HG03342 (cell line): ENCODE measurements around the gene KATNB1.
A peak's percentile ranks its signal among the peaks of the same experiment; 100 is the strongest.

Experiments
- ATAC-seq: cut with Tn5 transposase; IDR thresholded peaks from one replicate; pipeline ENCODE4 v1.9.1; 2021; ENCODE audit warnings: mild to moderate bottlenecking, moderate library complexity; ENCODE audit not compliant: unreplicated experiment

The KATNB1 gene, protein sequence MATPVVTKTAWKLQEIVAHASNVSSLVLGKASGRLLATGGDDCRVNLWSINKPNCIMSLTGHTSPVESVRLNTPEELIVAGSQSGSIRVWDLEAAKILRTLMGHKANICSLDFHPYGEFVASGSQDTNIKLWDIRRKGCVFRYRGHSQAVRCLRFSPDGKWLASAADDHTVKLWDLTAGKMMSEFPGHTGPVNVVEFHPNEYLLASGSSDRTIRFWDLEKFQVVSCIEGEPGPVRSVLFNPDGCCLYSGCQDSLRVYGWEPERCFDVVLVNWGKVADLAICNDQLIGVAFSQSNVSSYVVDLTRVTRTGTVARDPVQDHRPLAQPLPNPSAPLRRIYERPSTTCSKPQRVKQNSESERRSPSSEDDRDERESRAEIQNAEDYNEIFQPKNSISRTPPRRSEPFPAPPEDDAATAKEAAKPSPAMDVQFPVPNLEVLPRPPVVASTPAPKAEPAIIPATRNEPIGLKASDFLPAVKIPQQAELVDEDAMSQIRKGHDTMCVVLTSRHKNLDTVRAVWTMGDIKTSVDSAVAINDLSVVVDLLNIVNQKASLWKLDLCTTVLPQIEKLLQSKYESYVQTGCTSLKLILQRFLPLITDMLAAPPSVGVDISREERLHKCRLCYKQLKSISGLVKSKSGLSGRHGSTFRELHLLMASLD

DNA sequence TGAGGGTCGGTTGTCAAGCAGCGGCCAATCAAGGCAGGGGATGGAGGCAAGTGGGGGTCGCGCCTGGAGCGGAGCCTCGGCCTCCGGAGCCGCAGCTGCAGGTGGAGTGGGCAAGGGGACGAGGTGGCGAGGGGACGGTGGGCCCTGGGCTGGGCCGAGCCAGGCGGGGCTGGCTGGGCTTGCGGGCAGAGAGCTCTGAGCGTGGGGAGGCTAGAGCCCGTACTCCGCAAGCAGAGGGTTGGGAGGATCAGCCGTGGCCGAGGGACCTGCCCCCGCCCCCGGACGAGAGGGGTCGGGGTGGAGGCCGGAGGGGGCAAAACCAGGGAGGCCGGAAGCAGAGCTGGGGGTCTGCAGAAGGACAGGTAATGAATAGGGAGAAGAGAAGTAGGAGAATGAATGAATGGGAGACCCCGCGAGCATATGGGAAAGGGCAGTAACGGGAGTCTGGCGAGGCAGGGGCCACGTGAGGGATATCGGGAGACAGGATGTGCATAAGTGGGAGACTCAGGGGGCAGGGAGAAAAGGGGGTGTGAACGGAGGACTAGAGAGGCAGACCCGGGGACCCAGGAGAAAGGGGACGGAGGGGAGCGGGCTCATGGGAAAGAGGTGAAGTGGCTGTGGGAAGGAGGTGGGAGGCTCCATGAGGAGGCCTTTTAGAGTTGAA, at the start of gene KATNB1:
TSS of gene KATNB1 (plus strand) at position 16 of the 664 bp plus-strand sequence. CDS start 1,474 bp downstream, outside the sequence.
- peak; percentile 17 for ATAC-seq

DNA sequence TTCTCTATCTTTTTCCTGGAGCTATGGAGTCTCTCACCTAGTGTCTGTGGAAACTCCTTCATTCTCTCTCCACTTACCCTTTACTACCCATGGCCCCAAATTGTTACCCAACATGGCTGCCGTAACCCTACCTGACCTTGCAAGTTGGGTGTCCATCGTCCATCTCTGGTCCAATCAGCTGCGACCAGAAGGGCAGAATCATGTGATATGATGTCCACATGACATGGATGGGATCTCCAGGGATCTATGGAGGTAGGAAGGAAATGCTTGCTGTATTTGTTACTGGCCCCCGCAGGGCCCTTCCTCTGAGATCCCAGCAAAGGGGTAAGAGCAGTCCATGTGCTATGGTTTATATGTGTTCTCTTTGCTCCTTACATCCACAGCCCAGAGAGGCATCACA, 49.0 kb upstream of the KATNB1 start:
- no peak for ATAC-seq

DNA sequence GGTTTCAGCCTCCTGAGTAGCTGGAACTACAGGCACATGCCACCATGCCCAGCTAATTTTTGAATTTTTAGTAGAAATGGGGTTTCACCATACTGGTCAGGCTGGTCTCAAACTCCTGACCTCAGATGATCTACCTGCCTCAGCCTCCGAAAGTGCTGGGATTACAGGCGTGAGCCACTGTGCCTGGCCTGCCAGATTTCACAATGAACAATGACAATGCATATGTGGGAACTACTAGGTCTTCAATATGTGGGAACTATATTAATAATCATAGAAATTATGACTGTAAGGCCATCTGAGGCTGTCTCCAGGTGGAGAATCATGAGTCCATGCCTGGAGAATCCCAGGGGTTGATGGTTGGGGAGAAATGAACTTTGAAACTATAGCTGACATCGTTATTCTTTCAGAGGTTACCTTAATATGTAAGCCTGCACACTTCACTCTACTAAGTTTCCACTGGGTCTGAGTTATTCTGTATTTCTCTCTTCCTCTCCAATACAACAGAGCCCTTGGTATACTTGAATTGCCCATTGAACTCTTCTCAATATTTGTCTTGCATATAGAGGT, 48.1 kb upstream of the KATNB1 start:
- no peak for ATAC-seq

DNA sequence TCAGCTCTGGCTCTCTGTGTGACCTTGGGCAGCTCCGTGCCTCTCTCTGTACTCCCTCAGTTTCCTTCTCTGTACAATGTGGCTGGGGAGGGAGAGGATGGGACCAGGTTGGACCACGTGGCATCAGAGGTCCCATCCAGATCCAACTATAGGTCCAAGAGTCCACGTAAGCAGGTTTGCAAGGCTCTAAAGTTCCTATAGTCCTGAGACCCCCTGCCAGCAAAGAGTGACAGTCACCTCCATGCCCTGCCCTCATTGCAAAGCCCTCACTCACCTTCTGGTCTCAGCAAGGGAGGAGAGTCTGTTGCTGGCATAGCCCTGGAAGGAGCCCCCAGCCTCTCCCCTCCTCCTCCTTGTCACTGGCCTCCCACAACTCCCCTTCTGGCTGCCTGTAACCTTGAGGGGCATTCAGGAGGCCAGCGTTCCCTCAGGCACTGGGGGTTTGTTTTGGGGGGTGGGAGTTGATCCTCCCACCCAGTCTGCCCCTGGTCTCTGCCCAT, 47.0 kb upstream of the KATNB1 start:
- ATAC-seq: no peak

DNA sequence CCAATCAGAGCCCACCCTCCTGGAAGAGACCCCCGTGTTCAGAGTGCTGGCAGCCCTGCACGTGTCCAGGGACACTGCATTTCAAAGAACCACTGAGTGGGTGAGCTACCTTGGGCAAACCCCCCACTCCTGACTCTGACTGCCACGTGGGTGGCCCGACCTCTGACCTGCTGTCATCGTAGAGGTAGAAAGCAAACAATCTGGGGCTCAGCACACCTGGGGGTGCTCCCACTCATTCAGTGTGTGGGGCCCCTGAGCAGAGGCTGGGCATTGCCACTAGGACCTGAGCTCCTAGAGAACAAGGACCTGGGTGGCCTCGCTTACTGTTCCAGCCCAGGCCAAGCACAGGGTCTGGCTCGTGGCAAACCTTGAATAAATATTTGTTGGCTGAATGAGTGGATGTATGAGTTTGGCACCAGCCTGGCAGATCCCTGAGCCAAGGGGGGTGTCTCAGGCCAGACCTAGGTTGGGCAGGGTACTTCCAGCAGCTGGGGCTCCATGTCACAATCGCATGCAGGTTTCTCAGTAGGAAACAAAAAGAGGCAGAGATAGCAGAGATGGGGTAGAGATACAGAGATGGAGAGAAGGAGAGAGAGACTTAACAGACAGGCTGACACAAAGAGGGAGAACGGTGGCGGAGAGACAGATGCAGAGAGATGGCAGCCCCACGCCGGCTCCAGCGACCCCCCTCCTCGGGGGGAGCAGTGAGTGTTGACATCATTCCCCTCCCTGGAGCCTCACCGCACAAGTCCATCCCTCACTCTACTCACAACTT, 46.4 kb upstream of the KATNB1 start:
- ATAC-seq: no peak

DNA sequence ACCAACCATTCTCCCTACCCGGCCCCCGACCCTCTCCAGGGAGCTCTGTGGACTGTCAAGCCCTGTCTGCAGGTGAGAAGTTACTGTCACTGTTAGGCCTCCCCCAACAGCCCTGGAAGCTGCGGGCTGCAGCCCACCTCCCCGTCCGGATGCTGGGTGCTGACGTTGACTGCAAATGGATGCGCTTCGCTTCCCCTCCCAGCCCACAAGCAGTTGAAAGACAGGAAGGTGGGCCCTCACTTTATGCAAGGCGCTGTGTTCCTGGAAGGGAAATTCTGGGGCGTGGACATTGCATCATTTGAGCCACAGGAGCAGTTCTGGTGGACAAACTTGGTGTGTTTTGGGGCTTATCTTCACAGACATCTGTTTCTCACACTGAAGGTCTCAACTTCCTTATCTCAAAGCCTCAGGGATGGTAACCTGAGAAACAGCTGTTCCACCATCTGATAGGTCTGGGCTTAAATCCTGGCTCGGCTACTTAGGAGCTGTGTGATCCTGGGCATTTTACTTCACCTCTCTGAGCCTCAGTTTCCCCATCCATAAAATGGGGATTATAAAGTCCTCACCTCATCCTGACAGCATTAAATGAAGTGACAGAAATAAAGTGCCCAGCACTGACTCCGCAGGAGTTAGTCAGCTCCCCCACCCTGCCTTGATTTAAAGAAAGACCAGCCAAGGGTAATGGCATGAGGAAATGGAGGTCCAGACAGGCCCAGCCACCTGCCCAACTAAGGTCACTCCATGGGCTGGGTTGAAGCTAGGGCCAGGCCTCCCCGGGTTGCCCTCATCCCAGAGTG, 45.6 kb upstream of the KATNB1 start:
- ATAC-seq: peak; percentile 66

DNA sequence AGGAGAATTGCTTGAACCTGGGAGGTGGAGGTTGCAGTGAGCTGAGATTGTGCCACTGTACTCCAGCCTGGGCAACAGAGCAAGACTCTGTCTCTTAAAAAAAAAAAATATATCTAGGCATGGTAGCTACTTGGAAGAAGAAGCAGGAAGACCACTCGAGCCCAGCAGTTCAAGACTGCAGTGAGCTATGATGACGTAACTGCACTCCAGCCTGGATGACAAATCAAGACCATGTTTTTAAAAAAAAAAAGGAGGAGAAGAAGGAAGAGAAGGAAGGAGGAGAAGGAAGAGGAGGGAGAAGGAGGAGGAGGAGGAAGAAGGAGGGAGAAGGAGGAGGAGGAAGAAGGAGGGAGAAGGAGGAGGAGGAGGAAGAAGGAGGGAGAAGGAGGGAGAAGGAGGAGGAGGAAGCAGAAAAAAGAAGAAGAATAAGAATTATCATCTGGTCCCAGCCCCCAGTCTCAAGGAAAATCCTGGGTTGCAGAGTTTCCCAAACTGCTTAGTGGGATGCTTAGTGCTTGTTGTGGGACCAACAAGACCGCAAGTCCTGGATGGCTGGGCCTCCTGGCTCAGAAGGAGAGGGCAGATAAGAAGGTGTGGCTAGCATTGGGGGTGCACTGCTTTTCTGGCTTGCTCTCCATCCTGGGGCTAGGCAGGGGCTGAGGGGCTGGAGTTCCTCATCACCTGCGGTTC, 44.6 kb upstream of the KATNB1 start:
- no peak for ATAC-seq

DNA sequence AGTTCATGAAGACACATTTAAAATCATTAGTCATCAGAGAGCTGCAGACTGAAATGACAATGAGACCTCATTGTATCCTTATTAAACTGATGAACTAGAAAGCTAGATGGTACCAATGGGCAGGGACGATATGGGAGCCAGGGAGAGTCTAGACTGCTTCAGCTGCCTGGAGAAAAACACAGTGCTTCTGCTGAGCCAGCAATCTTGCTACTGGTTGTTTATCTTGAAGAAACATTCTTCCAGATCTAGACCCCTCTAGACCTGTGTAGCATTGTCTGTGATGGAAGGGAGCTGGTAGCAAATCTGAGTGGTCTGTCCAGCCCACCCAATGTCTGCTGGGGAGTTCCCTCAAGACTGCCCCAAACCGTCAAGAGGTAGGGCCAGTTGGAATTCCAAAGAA, 42.9 kb upstream of the KATNB1 start:
- ATAC-seq: no peak

DNA sequence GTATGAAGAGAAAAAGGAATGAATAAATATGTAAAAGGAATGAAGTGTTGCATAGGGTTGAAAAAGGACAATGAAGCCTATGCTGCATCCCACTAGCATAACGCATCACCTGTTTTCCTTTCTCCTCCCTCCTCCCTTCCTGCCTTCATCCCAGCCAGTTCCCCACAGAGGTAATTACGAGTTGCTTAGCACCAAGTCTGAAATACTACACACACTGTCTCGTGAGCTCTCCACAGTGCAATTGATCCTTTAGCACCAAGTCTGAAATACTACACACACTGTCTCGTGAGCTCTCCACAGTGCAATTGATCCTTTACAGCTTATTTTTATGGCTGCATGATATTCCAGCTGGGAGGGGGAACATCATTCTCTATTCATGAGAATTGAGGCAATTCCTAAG, 42.0 kb upstream of the KATNB1 start:
- no peak for ATAC-seq

DNA sequence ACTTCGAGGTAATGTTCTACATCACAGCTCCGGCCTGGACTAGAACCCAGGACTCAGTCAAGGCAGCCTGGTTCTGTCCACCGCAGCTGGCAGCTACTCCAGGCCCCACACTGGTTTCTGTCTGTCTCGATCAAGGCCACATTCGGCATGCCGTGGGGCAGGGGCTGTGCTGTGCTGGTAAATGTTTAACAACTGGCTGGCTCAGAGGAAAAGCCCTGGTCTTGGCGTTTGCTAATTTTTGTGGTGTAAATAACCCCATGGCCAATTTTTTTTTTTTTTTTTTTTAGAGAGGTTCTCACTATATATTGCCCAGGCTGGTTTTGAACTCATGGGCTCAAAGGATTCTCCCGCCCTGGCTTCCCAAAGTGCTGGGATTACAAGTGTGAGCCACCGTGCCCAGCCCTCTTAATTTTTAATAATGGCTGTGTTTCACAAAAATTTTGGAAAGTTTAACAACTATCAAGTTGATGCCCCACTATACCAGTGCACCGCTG, 41.3 kb upstream of the KATNB1 start:
- no peak for ATAC-seq

DNA sequence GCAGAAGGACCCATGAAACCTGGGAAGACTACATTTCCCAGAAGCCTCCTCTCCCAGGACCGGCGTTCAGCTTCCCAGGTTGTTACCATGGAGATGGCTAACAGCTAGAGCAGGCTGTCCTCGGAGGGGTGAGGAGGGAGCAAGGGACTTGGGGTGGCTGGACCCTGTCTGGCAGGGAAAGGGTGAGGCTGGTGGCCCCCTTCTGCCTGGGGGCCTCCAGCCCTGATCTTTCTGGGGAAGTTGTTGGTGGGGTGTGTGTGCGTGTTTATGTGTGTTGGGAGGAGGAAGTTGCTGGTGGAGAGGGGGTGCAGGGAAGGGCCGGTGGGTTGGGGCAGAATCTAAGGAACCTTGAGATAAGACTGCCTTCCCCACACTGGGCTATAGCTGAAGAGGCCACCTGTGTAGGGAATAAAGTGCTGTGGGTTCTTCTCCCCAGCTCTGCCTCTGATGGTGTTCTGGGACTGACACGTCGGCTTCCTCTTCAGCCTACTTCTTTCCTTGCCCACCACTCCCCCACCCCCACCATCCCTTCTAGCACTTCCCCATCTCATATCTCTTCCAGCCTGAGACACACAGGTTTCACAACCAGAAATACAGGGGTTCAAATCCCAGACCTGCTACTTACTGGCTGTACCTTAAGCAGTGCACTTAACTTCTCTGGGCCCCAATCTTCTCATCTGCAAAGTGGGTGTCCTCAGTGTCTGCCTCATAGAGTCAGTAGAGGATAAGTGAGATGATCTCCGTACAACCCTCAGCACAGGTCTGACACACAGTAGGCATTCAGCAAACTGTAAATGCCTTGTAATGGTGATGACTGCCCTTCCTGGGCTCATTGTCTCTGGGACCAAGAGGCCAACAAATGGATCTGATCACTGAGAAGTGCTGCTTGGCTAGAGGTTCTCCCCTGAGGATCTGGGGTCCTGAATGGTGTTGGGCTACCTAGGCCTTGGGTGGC, 40.6 kb upstream of the KATNB1 start, which contains the start of gene DRC7:
TSS of gene DRC7 (plus strand) at position 82 of the 955 bp plus-strand sequence. CDS start 3,144 bp downstream, outside the sequence.
- ATAC-seq: peak; percentile 52

DNA sequence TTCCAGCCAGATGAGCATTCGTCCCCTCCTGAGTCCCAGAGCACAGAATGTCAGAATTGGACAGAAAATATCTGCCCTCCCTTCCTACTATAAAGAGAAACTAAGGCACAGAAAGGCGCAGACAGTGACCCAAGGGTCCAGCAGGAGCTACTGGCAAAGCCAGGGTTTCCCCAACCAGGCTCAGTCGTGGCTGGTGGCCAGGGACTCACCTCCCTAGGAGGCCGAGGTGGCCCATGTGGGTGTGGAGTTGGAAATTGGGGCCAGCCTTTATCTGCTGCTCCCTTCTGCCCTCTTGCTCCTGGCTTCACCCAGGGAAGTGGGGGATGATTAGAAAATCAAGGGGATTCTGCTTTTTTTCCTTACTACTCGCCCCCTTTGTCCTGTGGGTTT, 39.9 kb upstream of the KATNB1 start:
- ATAC-seq: no peak

DNA sequence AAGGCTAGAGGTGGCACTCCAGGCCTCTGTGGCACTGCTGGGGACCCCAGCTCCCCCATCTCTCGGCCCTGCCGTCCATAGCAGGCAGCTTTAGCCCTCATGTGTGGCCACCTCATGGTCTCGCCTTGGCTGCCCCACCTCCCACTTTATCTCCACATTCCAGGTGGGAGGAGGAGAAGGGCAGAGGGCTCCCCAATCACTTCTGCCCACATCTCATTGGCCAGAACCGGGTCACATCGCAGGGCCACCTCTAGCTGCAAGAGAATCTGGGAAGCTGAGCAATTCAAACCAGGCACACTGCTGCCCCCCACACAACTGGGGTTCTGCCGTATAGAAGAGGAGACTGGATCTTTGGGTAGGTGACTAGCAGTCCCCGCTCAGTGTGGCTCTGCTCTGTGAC, 39.3 kb upstream of the KATNB1 start:
- no peak for ATAC-seq

DNA sequence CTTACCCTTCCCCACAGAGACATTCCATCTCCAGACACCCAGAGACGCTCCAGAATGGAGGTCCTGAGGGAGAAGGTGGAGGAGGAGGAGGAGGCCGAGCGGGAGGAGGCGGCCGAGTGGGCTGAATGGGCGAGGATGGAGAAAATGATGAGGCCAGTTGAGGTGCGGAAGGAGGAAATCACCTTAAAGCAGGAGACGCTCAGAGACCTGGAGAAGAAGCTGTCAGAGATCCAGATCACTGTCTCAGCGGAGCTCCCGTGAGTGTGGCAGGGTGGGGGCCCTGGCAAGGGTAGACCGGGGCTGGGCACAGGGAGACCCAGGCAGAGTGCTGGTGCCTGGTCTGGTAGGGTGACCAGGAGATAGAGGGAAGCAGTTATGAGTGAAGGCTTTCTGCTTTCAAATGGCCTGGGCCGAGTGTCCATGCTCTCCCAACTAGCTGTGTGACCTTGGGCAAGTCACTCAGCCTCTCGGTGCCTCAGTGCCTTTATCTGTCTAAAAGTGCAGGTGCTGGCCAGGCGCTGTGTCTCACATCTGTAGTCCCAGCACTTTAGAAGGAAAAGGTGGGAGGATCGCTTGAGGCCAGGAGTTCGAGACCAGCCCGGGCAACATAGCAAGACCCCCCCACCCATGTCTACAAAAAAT, 37.6 kb upstream of the KATNB1 start:
- ATAC-seq: no peak

DNA sequence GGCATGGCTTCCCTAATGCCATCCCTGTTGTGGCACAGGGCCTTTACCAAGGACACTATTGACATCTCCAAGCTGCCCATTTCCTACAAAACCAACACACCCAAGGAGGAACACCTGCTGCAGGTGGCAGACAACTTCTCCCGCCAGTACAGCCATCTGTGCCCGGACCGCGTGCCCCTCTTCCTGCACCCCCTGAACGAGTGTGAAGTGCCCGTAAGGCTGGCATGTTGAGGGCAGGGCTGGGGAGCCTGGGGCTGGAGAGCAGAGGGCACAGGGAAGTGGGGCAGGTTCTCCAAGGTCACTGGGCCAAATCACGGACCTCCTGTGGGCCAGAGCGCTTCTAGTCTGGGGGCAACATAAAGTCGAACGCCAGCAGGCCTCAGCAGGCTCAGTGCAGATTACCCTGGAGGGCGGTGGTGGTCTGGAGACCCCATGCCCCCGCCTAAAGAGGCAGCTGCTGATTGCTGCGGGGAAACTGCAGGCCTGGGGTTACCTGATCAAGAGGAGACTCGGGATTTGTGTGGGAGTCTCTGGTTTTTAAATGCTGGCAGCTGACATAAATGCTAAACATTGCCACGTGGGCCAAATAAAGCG, 36.7 kb upstream of the KATNB1 start:
- no peak for ATAC-seq

DNA sequence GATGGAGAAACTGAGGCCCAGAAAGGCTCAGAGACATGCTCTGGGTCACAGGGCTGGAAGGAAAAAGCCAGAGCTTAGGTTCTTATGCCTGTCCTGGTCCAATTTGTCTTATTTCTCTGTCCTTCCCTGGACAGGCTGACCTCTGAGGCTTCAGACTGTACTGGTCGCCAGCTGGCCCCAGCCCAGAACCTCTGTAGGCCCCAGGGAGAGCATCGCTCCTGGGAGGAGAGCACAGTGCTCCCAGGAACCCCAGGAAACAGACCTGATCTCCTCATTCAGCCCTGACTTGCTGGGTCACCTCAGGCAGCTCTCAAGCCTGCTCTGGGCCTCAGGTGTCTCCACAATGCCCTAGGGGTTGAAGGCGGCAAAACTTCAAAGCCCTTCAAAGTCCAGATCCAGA, 36.1 kb upstream of the KATNB1 start:
- no peak for ATAC-seq

DNA sequence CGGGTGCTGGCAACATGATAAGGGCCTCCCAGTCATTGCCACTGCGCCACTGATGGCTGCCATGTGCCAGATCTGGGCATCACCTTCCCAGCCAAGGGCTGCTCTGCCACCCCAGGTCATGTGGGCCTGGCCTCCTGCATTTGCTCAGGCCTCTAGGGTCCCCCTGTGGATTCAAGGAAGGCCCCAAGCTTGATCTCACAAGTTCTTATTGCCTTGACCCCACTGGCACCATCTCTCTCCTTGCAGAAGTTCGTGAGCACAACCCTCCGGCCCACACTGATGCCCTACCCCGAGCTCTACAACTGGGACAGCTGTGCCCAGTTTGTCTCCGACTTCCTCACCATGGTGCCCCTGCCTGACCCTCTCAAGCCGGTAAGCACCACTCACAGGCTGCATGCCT, 35.7 kb upstream of the KATNB1 start:
- no peak for ATAC-seq
